CD14-positive monocyte (primary cell): Measurements from ENCODE around the gene PIK3R1. TPM values are rescaled to one million over a fixed set of nuclear protein-coding genes. Genes with fewer than 3 reads are reported as not detected.
A peak's percentile ranks its signal among the peaks of the same experiment; 100 is the strongest.

Source experiments
- DNase-seq, 3 donors: peaks; one replicate each; pipeline ENCODE4 v3.0.0-alpha.2; 2011 to 2022
- H2AFZ ChIP-seq: 2 replicates; pipeline ENCODE4 v1.6.0; 2012; ENCODE audit warnings: mild to moderate bottlenecking, low read depth, low read length, inconsistent platforms; ENCODE audit not compliant: insufficient read depth, poor library complexity, severe bottlenecking
- H3K27ac ChIP-seq, 2 donors: 1 replicate in 1 of 2; 2 replicates in 1 of 2; pipeline ENCODE4 v1.5.1; 2012 to 2013; ENCODE audit warnings: low read length in 2 of 2, control low read depth in 1 of 2, inconsistent platforms in 1 of 2, low read depth in 1 of 2, mild to moderate bottlenecking in 1 of 2
- H3K27me3 ChIP-seq, 2 donors: one replicate each; pipeline versions ENCODE4 v1.6.0 to v1.6.1; 2011 to 2013; ENCODE audit warnings: low read length in 2 of 2; ENCODE audit not compliant: control insufficient read depth in 2 of 2, insufficient read depth in 2 of 2
- H3K36me3 ChIP-seq, 2 donors: replicated peaks in 1 of 2; 1 replicate in 1 of 2; 2 replicates in 1 of 2; pipeline versions ENCODE4 v1.5.1 to v1.6.1; 2012 to 2013; ENCODE audit warnings: low read length in 2 of 2, control low read depth in 1 of 2, inconsistent platforms in 1 of 2, mild to moderate bottlenecking in 1 of 2; ENCODE audit not compliant: insufficient read depth in 2 of 2, control insufficient read depth in 1 of 2
- H3K4me1 ChIP-seq, 2 donors: 1 replicate in 1 of 2; 2 replicates in 1 of 2; pipeline versions ENCODE4 v1.5.1 to v1.6.1; 2012 to 2013; ENCODE audit warnings: low read length in 2 of 2, control low read depth in 1 of 2, inconsistent platforms in 1 of 2, mild to moderate bottlenecking in 1 of 2, moderate library complexity in 1 of 2; ENCODE audit not compliant: insufficient read depth in 2 of 2, control insufficient read depth in 1 of 2
- H3K4me2 ChIP-seq: replicated peaks from 2 replicates; pipeline ENCODE3; 2012; ENCODE audit warnings: low read length, moderate library complexity, mild to moderate bottlenecking; ENCODE audit not compliant: poor library complexity, severe bottlenecking; ENCODE audit errors: extremely low read depth
- H3K4me3 ChIP-seq, 3 experiments: fragments of 200-600 bp in 1 of 3; sonication (generic) in 1 of 3; replicated peaks in 1 of 3; 1 replicate in 2 of 3; 2 replicates in 1 of 3; pipeline ENCODE4 v1.5.1; 2011 to 2013; ENCODE audit warnings: low read length in 3 of 3, mild to moderate bottlenecking in 3 of 3, control low read depth in 2 of 3, low read depth in 2 of 3, inconsistent platforms in 1 of 3, moderate library complexity in 1 of 3
- H3K79me2 ChIP-seq: 2 replicates; pipeline ENCODE4 v1.6.0; 2012; ENCODE audit warnings: mild to moderate bottlenecking, control low read depth, inconsistent platforms, low read length, moderate library complexity; ENCODE audit not compliant: insufficient read depth
- H3K9ac ChIP-seq: 2 replicates; pipeline ENCODE4 v1.6.0; 2017; ENCODE audit warnings: low read length, mild to moderate bottlenecking; ENCODE audit not compliant: insufficient read depth, poor library complexity, severe bottlenecking
- H3K9me3 ChIP-seq, 2 donors: replicated peaks in 1 of 2; 1 replicate in 1 of 2; 2 replicates in 1 of 2; pipeline versions ENCODE4 v1.5.1 to v1.6.1; 2012 to 2013; ENCODE audit warnings: low read length in 2 of 2, control low read depth in 1 of 2; ENCODE audit not compliant: control insufficient read depth in 1 of 2, insufficient read depth in 1 of 2
- H4K20me1 ChIP-seq: 2 replicates; pipeline ENCODE4 v1.6.0; 2012; ENCODE audit warnings: mild to moderate bottlenecking, low read length, control low read depth, moderate library complexity; ENCODE audit not compliant: insufficient read depth
- H3K27ac Mint-ChIP-seq, 7 donors: one replicate each; pipeline ENCODE4 v1.8.0; 2020; ENCODE audit warnings: mild to moderate bottlenecking in 7 of 7, mixed read lengths in 7 of 7, moderate library complexity in 6 of 7, inconsistent platforms in 2 of 7
- H3K27me3 Mint-ChIP-seq, 3 donors: one replicate each; pipeline ENCODE4 v1.8.0; 2021 to 2022; ENCODE audit warnings: low read depth in 3 of 3, mild to moderate bottlenecking in 3 of 3, mixed read lengths in 3 of 3, moderate library complexity in 3 of 3, inconsistent platforms in 1 of 3
- H3K36me3 Mint-ChIP-seq, 2 donors: one replicate each; pipeline ENCODE4 v1.8.0; 2020; ENCODE audit warnings: mixed read lengths in 2 of 2, inconsistent platforms in 1 of 2, mild to moderate bottlenecking in 1 of 2
- H3K4me1 Mint-ChIP-seq: one replicate; pipeline ENCODE4 v1.8.0; 2020; ENCODE audit warnings: mild to moderate bottlenecking, mixed read lengths
- H3K4me3 Mint-ChIP-seq, 2 donors: one replicate each; pipeline ENCODE4 v1.8.0; 2020; ENCODE audit warnings: mild to moderate bottlenecking in 2 of 2, mixed read lengths in 2 of 2, moderate library complexity in 1 of 2
- H3K9me3 Mint-ChIP-seq, 7 donors: one replicate each; pipeline ENCODE4 v1.8.0; 2020 to 2022; ENCODE audit warnings: mixed read lengths in 7 of 7, mild to moderate bottlenecking in 6 of 7, moderate library complexity in 6 of 7, inconsistent platforms in 2 of 7
- WGBS: methylation state at CpG from one replicate; pipeline ENCODE4 v1.1.5; 2013; ENCODE audit warnings: missing lambda C conversion rate; ENCODE audit not compliant: insufficient coverage; 5-methylcytosine and 5-hydroxymethylcytosine counted together
- intact Hi-C, 2 donors: fragments of 100-400 bp; cut with micrococcal nuclease; formaldehyde crosslinking; loops; one replicate each; pipeline versions ENCODE4 v1.15.0 to v1.15.1; 2023
- polyA plus RNA-seq, 3 donors: library from polyadenylated mRNA; depleted of rRNA in 1 of 3; unstranded in 2 of 3; stranded (reverse) in 1 of 3; fragments of 300-500 nt in 2 of 3; fragments of >200 nt in 1 of 3; fragmentation: Illumina TruSeq in 2 of 3; gene quantifications; 1 replicate in 2 of 3; 2 replicates in 1 of 3; pipeline ENCODE4 v1.2.3, GENCODE V29; 2012 to 2021
- TF ChIP-seq, protein P1 (sequence below): fragments of 200-600 bp; IDR thresholded peaks from one replicate; pipeline ENCODE4 v1.8.0; 2022; ENCODE audit warnings: antibody characterized with exemption, mild to moderate bottlenecking

Gene PIK3R1
- polyA plus RNA-seq, 3 donors, result 9.5 to 25.5 (median 10.5) TPM

DNA sequence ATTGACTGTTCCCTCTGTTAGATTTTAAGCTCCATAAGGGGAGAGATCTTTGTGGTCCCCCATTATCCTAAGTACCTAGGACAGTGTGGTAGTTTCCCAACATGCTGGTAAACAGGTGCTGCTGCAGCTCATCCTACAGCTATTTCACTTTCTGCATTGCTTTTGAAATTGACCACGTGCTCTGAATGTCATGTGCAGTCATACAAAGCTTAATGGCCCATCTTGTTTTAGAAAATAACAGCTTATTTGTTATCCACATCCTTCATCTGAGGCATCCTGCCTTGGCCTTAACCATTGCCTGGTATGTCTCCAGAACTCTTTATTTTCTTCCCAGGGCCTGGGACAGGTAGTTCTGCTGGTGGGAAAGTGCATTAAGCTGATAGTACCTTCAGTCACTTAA lies 14.7 kb downstream of the PIK3R1 start:
- Mint-ChIP-seq H3K36me3 (peaks cover 46 to 47% of the 10 kb centered on the region in 2 donors), H3K4me1 (peaks cover 32% of the 10 kb centered on the region), H3K27ac (peak overlapping the region in 1 of 7 donors; percentile 47), H3K27me3 (no peaks in the 10 kb centered on the region), H3K4me3 (no peak overlapping the region), H3K9me3 (peaks cover 0 to 2% (median 0%) of the 10 kb centered on the region in 7 donors)
- Histone ChIP-seq H3K79me2 (peaks cover 100% of the 10 kb centered on the region), H4K20me1 (peaks cover 95% of the 10 kb centered on the region), H3K4me2 (no peak overlapping the region), H3K4me1 (peaks cover 11 to 12% of the 10 kb centered on the region in 2 donors), H3K27me3 (no peaks in the 10 kb centered on the region), H3K9ac (no peak overlapping the region), H3K9me3 (no peaks in the 10 kb centered on the region), H3K27ac (no peak overlapping the region), H3K4me3 (no peak overlapping the region), H2AFZ (no peak overlapping the region), H3K36me3 (peaks cover 31 to 61% of the 10 kb centered on the region in 2 donors)
- TF ChIP-seq, protein P1, sequence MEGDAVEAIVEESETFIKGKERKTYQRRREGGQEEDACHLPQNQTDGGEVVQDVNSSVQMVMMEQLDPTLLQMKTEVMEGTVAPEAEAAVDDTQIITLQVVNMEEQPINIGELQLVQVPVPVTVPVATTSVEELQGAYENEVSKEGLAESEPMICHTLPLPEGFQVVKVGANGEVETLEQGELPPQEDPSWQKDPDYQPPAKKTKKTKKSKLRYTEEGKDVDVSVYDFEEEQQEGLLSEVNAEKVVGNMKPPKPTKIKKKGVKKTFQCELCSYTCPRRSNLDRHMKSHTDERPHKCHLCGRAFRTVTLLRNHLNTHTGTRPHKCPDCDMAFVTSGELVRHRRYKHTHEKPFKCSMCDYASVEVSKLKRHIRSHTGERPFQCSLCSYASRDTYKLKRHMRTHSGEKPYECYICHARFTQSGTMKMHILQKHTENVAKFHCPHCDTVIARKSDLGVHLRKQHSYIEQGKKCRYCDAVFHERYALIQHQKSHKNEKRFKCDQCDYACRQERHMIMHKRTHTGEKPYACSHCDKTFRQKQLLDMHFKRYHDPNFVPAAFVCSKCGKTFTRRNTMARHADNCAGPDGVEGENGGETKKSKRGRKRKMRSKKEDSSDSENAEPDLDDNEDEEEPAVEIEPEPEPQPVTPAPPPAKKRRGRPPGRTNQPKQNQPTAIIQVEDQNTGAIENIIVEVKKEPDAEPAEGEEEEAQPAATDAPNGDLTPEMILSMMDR, result no peak
- DNase-seq, result no peak
- intact Hi-C loops, result no loop called here
- 100% methylated on average over 1 of the region's 1 CpG for WGBS

DNA sequence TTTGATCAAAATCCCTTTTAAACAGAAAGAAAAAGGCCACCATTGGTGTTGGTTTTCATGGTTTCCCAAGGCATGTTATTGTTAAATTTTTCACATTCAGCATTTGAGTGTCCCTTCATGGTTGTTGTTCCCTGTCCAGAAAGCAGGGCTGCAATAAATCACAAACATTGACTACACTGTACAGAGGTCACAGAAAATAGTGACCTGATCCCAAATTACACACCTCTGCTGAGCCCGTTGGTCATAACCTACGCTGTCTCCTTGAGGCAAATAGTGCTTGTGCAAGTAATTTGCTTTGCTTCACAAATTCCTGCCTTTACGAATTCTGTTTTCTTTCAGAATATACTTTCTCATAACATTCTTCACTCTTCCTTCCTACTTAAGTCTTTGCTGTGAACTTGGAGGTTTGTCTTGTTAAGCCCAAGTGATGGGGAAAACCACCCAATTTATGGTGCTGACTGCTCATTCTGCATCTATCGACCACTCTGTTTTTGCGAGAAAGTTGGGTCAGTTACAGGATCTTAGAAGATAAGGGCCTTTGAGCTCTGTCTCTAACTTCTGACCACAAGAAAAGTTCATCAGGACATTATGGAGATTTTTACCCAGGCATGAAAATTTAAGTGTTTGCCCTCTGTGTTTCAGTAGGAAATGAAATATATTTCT lies 16.0 kb downstream of the PIK3R1 start:
- peak overlapping the region in 1 of 7 donors; percentile 81 for H3K27ac Mint-ChIP-seq
- intact Hi-C loops, result no loop called here
- TF ChIP-seq, protein P1, result no peak

More for the DNA sequence above, 16.0 kb downstream of the PIK3R1 start:
- peaks cover 29 to 54% of the 10 kb centered on the region in 2 donors for H3K36me3 ChIP-seq
- no peaks in the 10 kb centered on the region for H3K4me1 ChIP-seq
- H3K79me2 ChIP-seq, result peaks cover 100% of the 10 kb centered on the region
- no peak overlapping the region for H3K4me2 ChIP-seq
- H3K9me3 ChIP-seq, result no peaks in the 10 kb centered on the region
- peaks cover 90% of the 10 kb centered on the region for H4K20me1 ChIP-seq
- H2AFZ ChIP-seq, result no peak overlapping the region
- no peaks in the 10 kb centered on the region for H3K27me3 ChIP-seq
- no peak overlapping the region for H3K4me3 ChIP-seq
- H3K27ac ChIP-seq, result peak overlapping the region in 1 of 2 donors; percentile 35
- Mint-ChIP-seq H3K4me3 (no peak overlapping the region), H3K27me3 (no peaks in the 10 kb centered on the region), H3K36me3 (peaks cover 34 to 45% of the 10 kb centered on the region in 2 donors), H3K4me1 (peaks cover 20% of the 10 kb centered on the region), H3K9me3 (peaks cover 0 to 2% (median 0%) of the 10 kb centered on the region in 7 donors)
- no peak overlapping the region for H3K9ac ChIP-seq
- DNase-seq, result no peak
- 93% methylated on average over 2 of the region's 5 CpGs for WGBS
